Sigmoid colon (tissue), 7 donors: ENCODE measurements around the gene CDC42SE2. TPM values are rescaled to one million over a fixed set of nuclear protein-coding genes. Genes with fewer than 3 reads are reported as not detected.
A peak's percentile ranks its signal among the peaks of the same experiment; 100 is the strongest.

Experiments used
- DNase-seq: peaks from one replicate; pipeline ENCODE4 v3.0.0-alpha.2; 2019
- H3K27ac ChIP-seq, 4 donors: fragments of 200-600 bp; sonication (generic); one replicate each; pipeline ENCODE4 v1.5.1; 2016 to 2019; ENCODE audit warnings: mild to moderate bottlenecking in 1 of 4
- H3K27me3 ChIP-seq, 3 donors: fragments of 200-600 bp; sonication (generic); one replicate each; pipeline ENCODE4 v1.5.1; 2019; ENCODE audit warnings: mild to moderate bottlenecking in 1 of 3
- H3K36me3 ChIP-seq, 4 donors: fragments of 200-600 bp; sonication (generic); one replicate each; pipeline ENCODE4 v1.5.1; 2016 to 2019
- H3K4me1 ChIP-seq, 4 donors: fragments of 200-600 bp; sonication (generic); one replicate each; pipeline ENCODE4 v1.5.1; 2017 to 2019
- H3K4me3 ChIP-seq, 4 donors: fragments of 200-600 bp; sonication (generic); one replicate each; pipeline ENCODE4 v1.5.1; 2017 to 2019; ENCODE audit warnings: mild to moderate bottlenecking in 2 of 4, moderate library complexity in 1 of 4
- H3K9me3 ChIP-seq, 4 donors: fragments of 200-600 bp in 3 of 4; sonication (generic) in 3 of 4; one replicate each; pipeline versions ENCODE4 v1.5.1 to v1.6.1; 2013 to 2019
- CTCF ChIP-seq, 4 experiments: fragments of 450-650 bp in 3 of 4; fragments of 200-600 bp in 1 of 4; IDR thresholded peaks; one replicate each; pipeline ENCODE4 v1.5.1; 2016 to 2019; ENCODE audit warnings: antibody characterized with exemption in 4 of 4, mild to moderate bottlenecking in 3 of 4, moderate library complexity in 2 of 4
- EP300 ChIP-seq, 4 donors: sonication (generic); formaldehyde crosslinking; IDR thresholded peaks; one replicate each; pipeline ENCODE4 v1.6.1; 2017; ENCODE audit warnings: antibody characterized with exemption in 4 of 4
- POLR2A ChIP-seq, 2 donors: fragments of 450-650 bp; IDR thresholded peaks; one replicate each; pipeline ENCODE4 v1.6.1; 2016; ENCODE audit warnings: antibody characterized with exemption in 2 of 2, mild to moderate bottlenecking in 2 of 2, moderate library complexity in 2 of 2
- POLR2AphosphoS5 ChIP-seq, 4 donors: sonication (generic); formaldehyde crosslinking; IDR thresholded peaks; one replicate each; pipeline ENCODE4 v1.6.1; 2017; ENCODE audit warnings: antibody characterized with exemption in 4 of 4
- WGBS, 2 donors: extraction: QIAGEN DNeasy Blood & Tissue Kit; methylation state at CpG; one replicate each; pipeline ENCODE4 v1.1.7; 2013; 5-methylcytosine and 5-hydroxymethylcytosine counted together
- intact Hi-C: fragments of 100-400 bp; cut with DNase I; formaldehyde crosslinking; loops from one replicate; pipeline ENCODE4 v1.15.1; 2023
- polyA plus RNA-seq, 3 donors: library from polyadenylated mRNA; stranded (reverse); fragments of 200-250 nt; gene quantifications; one replicate each; pipeline ENCODE4 v1.2.3, GENCODE V29; 2013
- total RNA-seq, 4 donors: library from RNA; depleted of rRNA; stranded (reverse); fragments of >200 nt; gene quantifications; one replicate each; pipeline ENCODE4 v1.1.0, GENCODE V29; 2016
- donor health status: healthy with polysubstance abuse.
- donor health status: Bipolar disorder and iron deficiency.
- donor health status: healthy.

CDC42SE2 gene
- total and polyA plus RNA-seq, 7 donors = 24.1 to 109 (median 33.2) TPM

GRCh38 chr5:131426011-131426410 lies 162.2 kb downstream of the CDC42SE2 start:
- intact Hi-C loops = no loop called here
- H3K4me3 ChIP-seq = no peak overlapping the region
- no peak overlapping the region for H3K27ac ChIP-seq
- TF ChIP-seq EP300 (IDR thresholded peaks at IDR 0.05) = no peak
- TF ChIP-seq CTCF (IDR thresholded peaks at IDR 0.05) = no peak
- TF ChIP-seq POLR2AphosphoS5 (IDR thresholded peaks at IDR 0.05) = no peak
- no peak for TF ChIP-seq POLR2A (IDR thresholded peaks at IDR 0.05)
- 91 to 93% methylated on average over 1 of the region's 1 CpG for WGBS, 2 donors
- H3K27me3 ChIP-seq = no peaks in the 10 kb centered on the region
- H3K36me3 ChIP-seq = peaks cover 6 to 45% (median 11%) of the 10 kb centered on the region in 4 donors
- H3K4me1 ChIP-seq = no peaks in the 10 kb centered on the region
- H3K9me3 ChIP-seq = no peaks in the 10 kb centered on the region
- DNase-seq = no peak

GRCh38 chr5:131430794-131431193 lies 166.9 kb downstream of the CDC42SE2 start:
- 86 to 87% methylated on average over 1 of the region's 1 CpG for WGBS, 2 donors
- intact Hi-C loops = no loop called here
- no peak for DNase-seq

GRCh38 chr5:131431794-131432193 lies 167.9 kb downstream of the CDC42SE2 start:
- intact Hi-C loops = no loop called here

More at GRCh38 chr5:131430794-131431193, 166.9 kb downstream of the CDC42SE2 start:
- Histone ChIP-seq H3K4me1 (peaks cover 0 to 4% (median 0%) of the 10 kb centered on the region in 4 donors), H3K27ac (no peak overlapping the region), H3K9me3 (no peaks in the 10 kb centered on the region), H3K27me3 (no peaks in the 10 kb centered on the region), H3K36me3 (peaks cover 6 to 63% (median 12%) of the 10 kb centered on the region in 4 donors), H3K4me3 (no peak overlapping the region)
- no peak for TF ChIP-seq EP300 (IDR thresholded peaks at IDR 0.05)
- TF ChIP-seq CTCF (IDR thresholded peaks at IDR 0.05) = no peak
- TF ChIP-seq POLR2AphosphoS5 (IDR thresholded peaks at IDR 0.05) = no peak
- TF ChIP-seq POLR2A (IDR thresholded peaks at IDR 0.05) = no peak

GRCh38 chr5:131433109-131433508 lies 169.3 kb downstream of the CDC42SE2 start:
- DNase-seq = no peak
- no peak for TF ChIP-seq CTCF (IDR thresholded peaks at IDR 0.05)
- TF ChIP-seq POLR2A (IDR thresholded peaks at IDR 0.05) = no peak
- TF ChIP-seq EP300 (IDR thresholded peaks at IDR 0.05) = no peak
- no peak for TF ChIP-seq POLR2AphosphoS5 (IDR thresholded peaks at IDR 0.05)
- H3K9me3 ChIP-seq = no peaks in the 10 kb centered on the region
- intact Hi-C loops = no loop called here
- no peaks in the 10 kb centered on the region for H3K27me3 ChIP-seq
- H3K4me1 ChIP-seq = peaks cover 0 to 20% (median 0%) of the 10 kb centered on the region in 4 donors
- no peak overlapping the region for H3K27ac ChIP-seq
- peaks cover 1 to 56% (median 6%) of the 10 kb centered on the region in 4 donors for H3K36me3 ChIP-seq
- no peak overlapping the region for H3K4me3 ChIP-seq
- WGBS, 2 donors = 98 to 100% methylated on average over 1 of the region's 1 CpG

More at GRCh38 chr5:131431794-131432193, 167.9 kb downstream of the CDC42SE2 start:
- DNase-seq = no peak
- Histone ChIP-seq H3K4me1 (peaks cover 0 to 14% (median 0%) of the 10 kb centered on the region in 4 donors), H3K4me3 (no peak overlapping the region), H3K36me3 (peaks cover 6 to 58% (median 9%) of the 10 kb centered on the region in 4 donors), H3K9me3 (no peaks in the 10 kb centered on the region), H3K27ac (no peak overlapping the region), H3K27me3 (no peaks in the 10 kb centered on the region)
- no peak for TF ChIP-seq CTCF (IDR thresholded peaks at IDR 0.05)
- 63 to 92% methylated on average over 2 of the region's 2 CpGs for WGBS, 2 donors

GRCh38 chr5:131436081-131436480 lies 172.2 kb downstream of the CDC42SE2 start:
- Histone ChIP-seq H3K27ac (peak overlapping the region in 2 of 4 donors; percentile 12 to 55), H3K9me3 (no peaks in the 10 kb centered on the region), H3K36me3 (peaks cover 0 to 64% (median 5%) of the 10 kb centered on the region in 4 donors), H3K4me3 (no peak overlapping the region), H3K4me1 (peaks cover 0 to 20% (median 0%) of the 10 kb centered on the region in 4 donors), H3K27me3 (no peaks in the 10 kb centered on the region)
- 79 to 90% methylated on average over 2 of the region's 2 CpGs for WGBS, 2 donors
- TF ChIP-seq POLR2A (IDR thresholded peaks at IDR 0.05) (no peak), CTCF (IDR thresholded peaks at IDR 0.05) (no peak), EP300 (IDR thresholded peaks at IDR 0.05) (no peak), POLR2AphosphoS5 (IDR thresholded peaks at IDR 0.05) (peak in 1 of 4 donors; percentile 52)
- DNase-seq = no peak
- intact Hi-C loops = no loop called here
